ENCODE measurements around the gene QRICH1.
A peak's percentile ranks its signal among the peaks of the same experiment; 100 is the strongest.

The QRICH1 gene

GRCh38 chr3:49098910-49099630 lies 5.2 kb upstream of the QRICH1 start:
- H3K27ac ChIP-seq: no peak overlapping the region
- TF ChIP-seq ZFX (IDR thresholded peaks at IDR 0.05; ENCODE audit: borderline replicate concordance) (no peak), CTCF (IDR thresholded peaks at IDR 0.05) (no peak)

GRCh38 chr3:49098429-49098828 lies 4.6 kb upstream of the QRICH1 start:
- TF ChIP-seq ZFX (IDR thresholded peaks at IDR 0.05; ENCODE audit: borderline replicate concordance) (no peak), CTCF (IDR thresholded peaks at IDR 0.05) (no peak)
- no peak overlapping the region for H3K27ac ChIP-seq

GRCh38 chr3:49092938-49093852 lies 676 bp downstream of the QRICH1 start:
- TF ChIP-seq ZFX (IDR thresholded peaks at IDR 0.05; ENCODE audit: borderline replicate concordance) (no peak), CTCF (IDR thresholded peaks at IDR 0.05) (no peak)
- H3K27ac ChIP-seq: peak overlapping the region; percentile 96

- H3K27ac ChIP-seq: no peak overlapping the region
- no peak for TF ChIP-seq ZFX (IDR thresholded peaks at IDR 0.05; ENCODE audit: borderline replicate concordance)
- no peak for TF ChIP-seq CTCF (IDR thresholded peaks at IDR 0.05)
These were observed 12.4 kb downstream of the QRICH1 start for GRCh38 chr3:49081429-49081828.

- H3K27ac ChIP-seq: no peak overlapping the region
- TF ChIP-seq ZFX (IDR thresholded peaks at IDR 0.05; ENCODE audit: borderline replicate concordance): no peak
- no peak for TF ChIP-seq CTCF (IDR thresholded peaks at IDR 0.05)
These were observed 14.6 kb downstream of the QRICH1 start for GRCh38 chr3:49079270-49079669.

- no peak overlapping the region for H3K27ac ChIP-seq
- TF ChIP-seq ZFX (IDR thresholded peaks at IDR 0.05; ENCODE audit: borderline replicate concordance) (no peak), CTCF (IDR thresholded peaks at IDR 0.05) (no peak)
These were observed 17.2 kb downstream of the QRICH1 start for GRCh38 chr3:49076646-49077045.

- TF ChIP-seq CTCF (IDR thresholded peaks at IDR 0.05) (no peak), ZFX (IDR thresholded peaks at IDR 0.05; ENCODE audit: borderline replicate concordance) (no peak)
- no peak overlapping the region for H3K27ac ChIP-seq
These were observed 17.8 kb downstream of the QRICH1 start for GRCh38 chr3:49076116-49076515.

All from 22Rv1 (cell line).